Neural cell (in vitro differentiated cells): ENCODE data around the gene SETD5. TPM values are rescaled to one million over a fixed set of nuclear protein-coding genes. Genes with fewer than 3 reads are reported as not detected.

Experiments
- H2AFZ ChIP-seq: fragments of 200-600, 300-800 bp; sonication (generic), shearing (Covaris generic); 2 replicates; pipeline ENCODE4 v1.6.0; 2014; ENCODE audit warnings: low read depth, mild to moderate bottlenecking, antibody characterized with exemption, low read length, moderate library complexity
- H3F3A ChIP-seq: fragments of 200-600 bp; shearing (Covaris generic); 2 replicates; pipeline ENCODE4 v1.6.1; 2016; ENCODE audit warnings: mild to moderate bottlenecking, moderate library complexity, mixed read lengths, antibody characterized with exemption, low read length; ENCODE audit not compliant: insufficient read depth, poor library complexity, severe bottlenecking
- H3K27ac ChIP-seq: fragments of 200-600, 300-800 bp; sonication (generic), shearing (Covaris generic); 2 replicates; pipeline ENCODE4 v1.5.1; 2014; ENCODE audit warnings: mild to moderate bottlenecking, low read length, moderate library complexity
- H3K27me3 ChIP-seq: fragments of 300-800, 200-600 bp; sonication (generic), shearing (Covaris generic); 2 replicates; pipeline ENCODE4 v1.6.0; 2014; ENCODE audit warnings: mild to moderate bottlenecking, low read depth, low read length, moderate library complexity; ENCODE audit not compliant: insufficient read depth
- H3K36me3 ChIP-seq: fragments of 300-800, 200-600 bp; sonication (generic), shearing (Covaris generic); 2 replicates; pipeline ENCODE4 v1.5.1; 2014; ENCODE audit warnings: mild to moderate bottlenecking, antibody characterized with exemption, low read length, moderate library complexity; ENCODE audit not compliant: insufficient read depth
- H3K4me2 ChIP-seq: fragments of 300-800, 200-600 bp; sonication (generic), shearing (Covaris generic); 2 replicates; pipeline ENCODE4 v1.6.0; 2014; ENCODE audit warnings: mild to moderate bottlenecking, low read length
- H3K4me3 ChIP-seq: fragments of 300-800, 200-600 bp; sonication (generic), shearing (Covaris generic); 2 replicates; pipeline ENCODE4 v1.5.1; 2014; ENCODE audit warnings: mild to moderate bottlenecking, low read length, moderate library complexity
- H3K79me2 ChIP-seq: fragments of 200-600 bp; shearing (Covaris generic); replicated peaks from 2 replicates; pipeline ENCODE4 v1.6.0; 2014; ENCODE audit warnings: mild to moderate bottlenecking, low read length, moderate library complexity; ENCODE audit not compliant: insufficient read depth
- H3K9ac ChIP-seq: fragments of 300-800, 200-600 bp; sonication (generic), shearing (Covaris generic); 2 replicates; pipeline ENCODE4 v1.6.1; 2016; ENCODE audit warnings: mild to moderate bottlenecking, low read length, mixed read lengths
- H3K9me2 ChIP-seq: fragments of 200-600 bp; shearing (Covaris generic); 2 replicates; pipeline ENCODE4 v1.6.1; 2016; ENCODE audit warnings: mild to moderate bottlenecking, low read length, mixed read lengths; ENCODE audit not compliant: insufficient read depth
- H3K9me3 ChIP-seq: fragments of 200-600, 300-800 bp; sonication (generic), shearing (Covaris generic); 2 replicates; pipeline ENCODE4 v1.6.1; 2016; ENCODE audit warnings: mild to moderate bottlenecking, mixed run types, low read length, moderate library complexity, mixed read lengths
- H4K20me1 ChIP-seq: fragments of 200-600 bp; shearing (Covaris generic); 2 replicates; pipeline ENCODE4 v1.6.1; 2016; ENCODE audit warnings: mild to moderate bottlenecking, mixed run types; ENCODE audit not compliant: insufficient read depth
- EP300 ChIP-seq: fragments of 450-650 bp; conservative IDR thresholded peaks from 2 replicates; pipeline ENCODE4 v1.6.1; 2014; ENCODE audit warnings: antibody characterized with exemption, mild to moderate bottlenecking, moderate library complexity; ENCODE audit not compliant: poor library complexity, severe bottlenecking
- EZH2 ChIP-seq: fragments of 200-600, 300-800 bp; shearing (Covaris generic), sonication (generic); IDR thresholded peaks from 2 replicates; pipeline ENCODE4 v1.6.1; 2014; ENCODE audit warnings: antibody characterized with exemption, low read length, borderline replicate concordance, mild to moderate bottlenecking; ENCODE audit not compliant: insufficient read depth, poor library complexity, severe bottlenecking
- MXI1 ChIP-seq: fragments of 450-650 bp; conservative IDR thresholded peaks from 2 replicates; pipeline ENCODE4 v1.6.1; 2014; ENCODE audit warnings: antibody characterized with exemption, mild to moderate bottlenecking; ENCODE audit not compliant: poor library complexity, severe bottlenecking
- POLR2AphosphoS5 ChIP-seq: IDR thresholded peaks from 2 replicates; pipeline ENCODE4 v1.6.1; 2012
- RAD21 ChIP-seq: fragments of 450-650 bp; conservative IDR thresholded peaks from 2 replicates; pipeline ENCODE4 v1.6.1; 2014; ENCODE audit warnings: antibody characterized with exemption, mild to moderate bottlenecking, moderate library complexity
- SMC3 ChIP-seq: fragments of 450-650 bp; conservative IDR thresholded peaks from 2 replicates; pipeline ENCODE4 v1.6.1; 2014; ENCODE audit warnings: antibody characterized with exemption, mild to moderate bottlenecking, moderate library complexity; ENCODE audit not compliant: poor library complexity
- TAF1 ChIP-seq: IDR thresholded peaks from 2 replicates; pipeline ENCODE4 v1.6.1; 2012; ENCODE audit warnings: low read depth
- polyA plus RNA-seq: library from polyadenylated mRNA; depleted of rRNA; stranded (reverse); fragments of >200 nt; gene quantifications from 2 replicates; pipeline ENCODE4 v1.2.3, GENCODE V29; 2014
- TF ChIP-seq, protein P1 (sequence below): IDR thresholded peaks from 2 replicates; pipeline ENCODE4 v1.6.1; 2012; ENCODE audit warnings: borderline replicate concordance
- TF ChIP-seq, protein P2 (sequence below): fragments of 450-650 bp; IDR thresholded peaks from 2 replicates; pipeline ENCODE4 v1.5.1; 2014; ENCODE audit warnings: antibody characterized with exemption, mild to moderate bottlenecking, moderate library complexity; ENCODE audit not compliant: poor library complexity, severe bottlenecking

The SETD5 gene
- polyA plus RNA-seq, 1 donor from 2014 or later: 38.0 TPM

DNA sequence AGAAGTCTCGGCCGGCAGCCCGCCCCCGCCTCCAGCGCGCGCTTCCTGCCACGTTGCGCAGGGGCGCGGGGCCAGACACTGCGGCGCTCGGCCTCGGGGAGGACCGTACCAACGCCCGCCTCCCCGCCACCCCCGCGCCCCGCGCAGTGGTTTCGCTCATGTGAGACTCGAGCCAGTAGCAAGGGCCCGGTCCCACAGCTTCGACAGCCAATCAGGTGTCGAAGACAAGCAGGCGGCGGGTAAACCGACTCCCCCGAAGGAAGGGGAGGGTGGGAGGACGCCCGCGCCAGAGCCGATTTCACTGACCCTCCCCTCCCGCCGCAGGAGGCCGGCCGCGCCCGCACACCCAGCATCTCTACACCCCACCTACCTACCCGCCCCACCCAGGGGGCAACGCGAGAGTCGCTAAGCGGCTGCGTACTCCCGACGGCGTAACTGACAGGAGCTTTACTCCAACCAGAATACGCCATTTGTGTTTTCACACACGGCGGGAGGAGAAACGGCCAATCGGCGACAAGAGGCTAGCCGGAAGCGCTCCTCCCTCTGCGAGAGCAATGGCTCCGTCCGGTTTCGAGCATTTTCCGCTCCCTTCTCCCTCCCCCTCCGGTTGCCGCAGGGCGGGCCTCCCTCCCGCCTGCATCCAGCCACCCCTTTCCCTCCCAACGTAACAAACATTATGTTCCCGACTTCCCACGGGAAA lies 633 bp upstream of the SETD5 start:
- peaks cover 17% of the 10 kb centered on the region for H4K20me1 ChIP-seq
- no peaks in the 10 kb centered on the region for H3K9me2 ChIP-seq
- no peak overlapping the region for H3K4me2 ChIP-seq
- TF ChIP-seq, protein P1, sequence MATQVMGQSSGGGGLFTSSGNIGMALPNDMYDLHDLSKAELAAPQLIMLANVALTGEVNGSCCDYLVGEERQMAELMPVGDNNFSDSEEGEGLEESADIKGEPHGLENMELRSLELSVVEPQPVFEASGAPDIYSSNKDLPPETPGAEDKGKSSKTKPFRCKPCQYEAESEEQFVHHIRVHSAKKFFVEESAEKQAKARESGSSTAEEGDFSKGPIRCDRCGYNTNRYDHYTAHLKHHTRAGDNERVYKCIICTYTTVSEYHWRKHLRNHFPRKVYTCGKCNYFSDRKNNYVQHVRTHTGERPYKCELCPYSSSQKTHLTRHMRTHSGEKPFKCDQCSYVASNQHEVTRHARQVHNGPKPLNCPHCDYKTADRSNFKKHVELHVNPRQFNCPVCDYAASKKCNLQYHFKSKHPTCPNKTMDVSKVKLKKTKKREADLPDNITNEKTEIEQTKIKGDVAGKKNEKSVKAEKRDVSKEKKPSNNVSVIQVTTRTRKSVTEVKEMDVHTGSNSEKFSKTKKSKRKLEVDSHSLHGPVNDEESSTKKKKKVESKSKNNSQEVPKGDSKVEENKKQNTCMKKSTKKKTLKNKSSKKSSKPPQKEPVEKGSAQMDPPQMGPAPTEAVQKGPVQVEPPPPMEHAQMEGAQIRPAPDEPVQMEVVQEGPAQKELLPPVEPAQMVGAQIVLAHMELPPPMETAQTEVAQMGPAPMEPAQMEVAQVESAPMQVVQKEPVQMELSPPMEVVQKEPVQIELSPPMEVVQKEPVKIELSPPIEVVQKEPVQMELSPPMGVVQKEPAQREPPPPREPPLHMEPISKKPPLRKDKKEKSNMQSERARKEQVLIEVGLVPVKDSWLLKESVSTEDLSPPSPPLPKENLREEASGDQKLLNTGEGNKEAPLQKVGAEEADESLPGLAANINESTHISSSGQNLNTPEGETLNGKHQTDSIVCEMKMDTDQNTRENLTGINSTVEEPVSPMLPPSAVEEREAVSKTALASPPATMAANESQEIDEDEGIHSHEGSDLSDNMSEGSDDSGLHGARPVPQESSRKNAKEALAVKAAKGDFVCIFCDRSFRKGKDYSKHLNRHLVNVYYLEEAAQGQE: no peak
- TF ChIP-seq EP300 (no peak), RAD21 (no peak), MXI1 (peak; percentile 87), POLR2AphosphoS5 (peak; percentile 59), EZH2 (no peak)
- TF ChIP-seq, protein P2, sequence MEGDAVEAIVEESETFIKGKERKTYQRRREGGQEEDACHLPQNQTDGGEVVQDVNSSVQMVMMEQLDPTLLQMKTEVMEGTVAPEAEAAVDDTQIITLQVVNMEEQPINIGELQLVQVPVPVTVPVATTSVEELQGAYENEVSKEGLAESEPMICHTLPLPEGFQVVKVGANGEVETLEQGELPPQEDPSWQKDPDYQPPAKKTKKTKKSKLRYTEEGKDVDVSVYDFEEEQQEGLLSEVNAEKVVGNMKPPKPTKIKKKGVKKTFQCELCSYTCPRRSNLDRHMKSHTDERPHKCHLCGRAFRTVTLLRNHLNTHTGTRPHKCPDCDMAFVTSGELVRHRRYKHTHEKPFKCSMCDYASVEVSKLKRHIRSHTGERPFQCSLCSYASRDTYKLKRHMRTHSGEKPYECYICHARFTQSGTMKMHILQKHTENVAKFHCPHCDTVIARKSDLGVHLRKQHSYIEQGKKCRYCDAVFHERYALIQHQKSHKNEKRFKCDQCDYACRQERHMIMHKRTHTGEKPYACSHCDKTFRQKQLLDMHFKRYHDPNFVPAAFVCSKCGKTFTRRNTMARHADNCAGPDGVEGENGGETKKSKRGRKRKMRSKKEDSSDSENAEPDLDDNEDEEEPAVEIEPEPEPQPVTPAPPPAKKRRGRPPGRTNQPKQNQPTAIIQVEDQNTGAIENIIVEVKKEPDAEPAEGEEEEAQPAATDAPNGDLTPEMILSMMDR: no peak
- H3K9me3 ChIP-seq: no peaks in the 10 kb centered on the region
- peaks cover 85% of the 10 kb centered on the region for H3K79me2 ChIP-seq
- H3K9ac ChIP-seq: peak overlapping the region; percentile 91
- peak overlapping the region; percentile 86 for H3K4me3 ChIP-seq
- peaks cover 6% of the 10 kb centered on the region for H3F3A ChIP-seq
- H3K36me3 ChIP-seq: peaks cover 8% of the 10 kb centered on the region
- no peak overlapping the region for H2AFZ ChIP-seq
- peak overlapping the region; percentile 94 for H3K27ac ChIP-seq
- H3K27me3 ChIP-seq: no peaks in the 10 kb centered on the region

DNA sequence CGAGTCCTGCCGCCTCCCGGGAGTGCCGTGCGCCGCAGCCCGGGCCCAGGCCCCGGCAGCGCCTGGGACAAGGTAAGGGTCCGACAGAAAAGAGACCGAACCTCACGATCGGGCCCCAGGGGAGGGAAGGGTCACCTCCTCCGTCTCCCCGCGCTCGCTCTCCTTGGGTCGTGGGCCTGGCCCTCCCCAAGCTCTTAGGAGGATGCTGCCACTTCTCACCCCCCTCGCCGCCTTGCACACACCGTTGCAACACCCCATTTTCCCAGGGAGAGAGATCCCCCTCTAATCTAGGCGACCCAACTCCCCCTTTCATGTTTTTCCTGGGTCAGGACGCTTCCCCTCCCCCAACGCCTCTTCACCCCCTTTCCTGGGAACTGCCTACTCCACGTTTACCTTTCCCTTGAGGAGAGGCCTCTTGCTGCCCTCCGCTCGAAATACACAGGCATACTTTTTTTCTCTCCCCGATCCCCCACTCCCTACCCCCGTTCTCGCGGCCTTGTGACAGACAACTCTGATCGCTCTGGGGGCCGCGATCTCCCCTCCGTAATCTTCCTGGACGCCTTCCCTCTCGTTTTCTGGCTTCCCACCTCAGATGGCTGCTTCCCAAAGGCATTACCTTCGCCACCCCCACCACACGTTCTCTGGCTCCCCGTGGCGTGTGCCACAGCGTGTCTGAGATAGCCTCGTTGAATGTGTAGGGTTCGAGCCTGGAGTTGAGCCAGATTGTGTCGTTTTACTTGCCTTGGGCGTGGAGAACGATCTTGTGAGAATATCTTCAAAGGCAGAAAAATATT lies 688 bp downstream of the SETD5 start:
- no peaks in the 10 kb centered on the region for H3K9me3 ChIP-seq
- H3K79me2 ChIP-seq: peaks cover 85% of the 10 kb centered on the region
- H4K20me1 ChIP-seq: peaks cover 12% of the 10 kb centered on the region
- peaks cover 3% of the 10 kb centered on the region for H3K36me3 ChIP-seq
- peak overlapping the region; percentile 97 for H3K9ac ChIP-seq
- no peak overlapping the region for H2AFZ ChIP-seq
- peak overlapping the region; percentile 91 for H3K27ac ChIP-seq
- H3K4me3 ChIP-seq: peak overlapping the region; percentile 86
- H3K27me3 ChIP-seq: no peaks in the 10 kb centered on the region
- peak overlapping the region; percentile 94 for H3K4me2 ChIP-seq
- H3K9me2 ChIP-seq: no peaks in the 10 kb centered on the region
- H3F3A ChIP-seq: peaks cover 8% of the 10 kb centered on the region
- TF ChIP-seq TAF1 (peak; percentile 70), EZH2 (no peak), POLR2AphosphoS5 (no peak), MXI1 (peak; percentile 72), EP300 (no peak), RAD21 (no peak), SMC3 (no peak)
- TF ChIP-seq, protein P1: peak; percentile 20
- TF ChIP-seq, protein P2: no peak
